Heart left ventricle (tissue), 16 donors: ENCODE measurements around the gene BATF3. TPM values are rescaled to one million over a fixed set of nuclear protein-coding genes. Genes with fewer than 3 reads are reported as not detected.
A peak's percentile ranks its signal among the peaks of the same experiment; 100 is the strongest.

ENCODE experiments used
- ATAC-seq, 4 donors: fragments of 200-7000 bp; cut with Tn5 transposase; one replicate each; pipeline ENCODE4 v1.9.1; 2020 to 2022; ENCODE audit warnings: moderate library complexity in 4 of 4, mild to moderate bottlenecking in 3 of 4, moderate number of reproducible peaks in 1 of 4
- DNase-seq, 5 donors: peaks; one replicate each; pipeline ENCODE4 v3.0.0-alpha.2; 2020
- H3K27ac ChIP-seq, 12 donors: fragments of 200-600 bp; sonication (generic) in 4 of 12; one replicate each; pipeline versions ENCODE4 v1.5.0 to v1.8.0; 2016 to 2022; ENCODE audit warnings: mild to moderate bottlenecking in 2 of 12
- H3K27me3 ChIP-seq, 9 donors: fragments of 200-600 bp; sonication (generic) in 2 of 9; one replicate each; pipeline versions ENCODE4 v1.5.1 to v1.8.0; 2016 to 2022; ENCODE audit warnings: mild to moderate bottlenecking in 3 of 9
- H3K36me3 ChIP-seq, 9 donors: fragments of 200-600 bp; sonication (generic) in 2 of 9; one replicate each; pipeline versions ENCODE4 v1.5.0 to v1.8.0; 2018 to 2022; ENCODE audit warnings: mild to moderate bottlenecking in 2 of 9
- H3K4me1 ChIP-seq, 12 donors: fragments of 200-600 bp; sonication (generic) in 4 of 12; one replicate each; pipeline versions ENCODE4 v1.5.0 to v1.8.0; 2016 to 2022; ENCODE audit warnings: mild to moderate bottlenecking in 3 of 12
- H3K4me3 ChIP-seq, 12 donors: fragments of 200-600 bp; sonication (generic) in 4 of 12; one replicate each; pipeline versions ENCODE4 v1.5.0 to v1.8.0; 2017 to 2022; ENCODE audit warnings: mild to moderate bottlenecking in 9 of 12, moderate library complexity in 4 of 12
- H3K9me3 ChIP-seq, 12 donors: fragments of 200-600 bp; sonication (generic) in 4 of 12; one replicate each; pipeline versions ENCODE4 v1.5.0 to v1.8.0; 2016 to 2022; ENCODE audit warnings: mild to moderate bottlenecking in 1 of 12
- CTCF ChIP-seq, 12 donors: fragments of 200-600 bp; sonication (generic) in 4 of 12; IDR thresholded peaks; one replicate each; pipeline versions ENCODE4 v1.5.0 to v1.8.0; 2018 to 2022; ENCODE audit warnings: antibody characterized with exemption in 12 of 12, mild to moderate bottlenecking in 5 of 12
- POLR2A ChIP-seq, 2 donors: fragments of 450-650 bp; IDR thresholded peaks; one replicate each; pipeline ENCODE4 v1.6.1; 2017; ENCODE audit warnings: antibody characterized with exemption in 2 of 2, mild to moderate bottlenecking in 2 of 2, moderate library complexity in 2 of 2
- WGBS, 4 donors: extraction: QIAGEN DNeasy Blood & Tissue Kit in 2 of 4; methylation state at CpG; one replicate each; pipeline versions ENCODE4 v1.1.5 to v1.1.7; 2013 to 2018; 5-methylcytosine and 5-hydroxymethylcytosine counted together
- intact Hi-C, 10 donors: fragments of 100-400 bp; cut with DNase I; formaldehyde crosslinking; loops; one replicate each; pipeline versions ENCODE4 v1.11.1 to v1.14.2; 2022
- polyA plus RNA-seq, 2 donors: library from polyadenylated mRNA; stranded (reverse); fragments of 200-250 nt; gene quantifications; one replicate each; pipeline ENCODE4 v1.2.3, GENCODE V29; 2013
- total RNA-seq, 9 donors: library from RNA; depleted of rRNA in 2 of 9; stranded (reverse); fragments of >200 nt in 2 of 9; fragmentation: NEBNext Ultra II Directional in 3 of 9; extraction: Animal tissue kit (Norgen Biotek cat#: 25700) in 3 of 9; gene quantifications; one replicate each; pipeline versions ENCODE4 v1.1.0 to v1.2.4, GENCODE V29; 2016 to 2023
- donor health status: ischemic (EF 13 %, LVEDD 7.1; RV severe dilation, severe dysfunction).
- donor health status: healthy with polysubstance abuse.
- donor health status: DM: no; HTN: yes; CAD: no.
- donor health status: DM: no; HTN: no; CAD: no.
- donor health status: ischemic (EF 25% LVEDD 6.9; RV normal size, moderate dysfunction).
- donor health status: ischemic (EF 25% LVEDD 5.7; RV mildly dilated, moderate dysfunction).
- donor health status: healthy.
- donor health status: DM: yes; HTN: yes; CAD: no.
- donor health status: ischemic (EF 35%, LVEDD 5.7; RV mildly dilated, moderate dysfunction).
- donor health status: nonischemic (EF 11% LVEDD 7.7; RV severe dilation, severe dysfunction).
- donor health status: DM: yes; HTN: yes; CAD: no.
- donor health status: PGD.
- donor health status: ischemic (EF 29% LVEDD 5.4; RV normal size, mild dysfunction).
- donor health status: nonischemic (EF 23%, LVEDD 6.1; RV moderate dilation, normal function).

The BATF3 gene
- total and polyA plus RNA-seq, 11 donors = 0.50 to 8.9 (median 1.2) TPM; not detected in 1

DNA sequence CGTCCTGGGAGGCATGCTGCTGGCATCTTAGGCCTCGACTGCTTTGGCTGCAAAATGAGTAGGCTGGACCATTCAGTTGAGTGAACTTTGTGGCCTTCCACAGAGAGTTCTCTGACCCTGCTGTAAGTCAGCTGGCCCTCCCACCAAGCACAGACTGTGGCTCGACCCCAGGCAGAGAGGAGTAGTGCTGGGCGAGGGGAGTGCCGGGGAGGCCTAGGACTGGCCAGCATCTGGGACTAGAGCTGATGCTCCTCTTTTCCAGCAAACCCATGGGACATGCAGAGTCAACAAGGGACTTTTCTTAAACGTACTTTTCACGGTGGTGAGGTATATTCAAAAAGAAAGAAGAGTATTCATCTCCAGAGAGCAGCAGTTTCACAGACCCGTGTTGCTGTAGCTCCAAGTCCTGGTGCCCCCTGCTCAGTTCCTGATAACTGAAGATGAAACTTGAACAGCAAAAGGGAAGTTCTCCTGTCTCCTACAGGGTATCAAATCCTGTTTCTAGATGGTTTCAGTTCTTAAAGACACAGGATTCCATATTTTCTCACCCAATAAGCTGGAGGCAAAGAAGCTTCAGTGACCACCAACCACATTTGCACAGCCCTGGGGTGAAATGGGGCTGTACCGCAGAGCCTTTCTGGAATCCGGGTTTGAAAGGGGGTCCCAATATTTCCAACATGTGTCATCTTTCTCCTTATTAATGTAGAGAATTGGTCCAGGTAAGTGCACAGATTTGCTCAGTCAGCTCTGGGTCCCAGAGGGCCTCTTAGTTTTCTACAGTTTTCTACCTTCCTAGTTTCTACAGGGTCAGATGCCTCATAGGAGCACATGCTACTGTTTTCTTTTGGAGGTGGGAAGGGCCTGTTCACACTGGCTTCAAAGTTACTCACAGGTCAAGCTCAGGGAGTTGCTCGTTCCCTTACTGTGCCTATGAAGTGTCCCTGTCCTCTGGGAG, 20.9 kb downstream of the BATF3 start:
- intact Hi-C loops = no loop called here
- ATAC-seq (peak in 1 of 4 donors; percentile 22), DNase-seq (no peak)
- TF ChIP-seq CTCF (IDR thresholded peaks at IDR 0.05) (no peak), POLR2A (IDR thresholded peaks at IDR 0.05) (no peak)
- Histone ChIP-seq H3K27ac (no peak overlapping the region), H3K36me3 (no peaks in the 10 kb centered on the region), H3K9me3 (no peaks in the 10 kb centered on the region), H3K4me1 (peaks cover 0 to 31% (median 0%) of the 10 kb centered on the region in 12 donors), H3K27me3 (peaks cover 0 to 3% (median 0%) of the 10 kb centered on the region in 9 donors), H3K4me3 (no peak overlapping the region)
- 73 to 80% (median 76%) methylated on average over 11 of the region's 11 CpGs for WGBS, 4 donors

DNA sequence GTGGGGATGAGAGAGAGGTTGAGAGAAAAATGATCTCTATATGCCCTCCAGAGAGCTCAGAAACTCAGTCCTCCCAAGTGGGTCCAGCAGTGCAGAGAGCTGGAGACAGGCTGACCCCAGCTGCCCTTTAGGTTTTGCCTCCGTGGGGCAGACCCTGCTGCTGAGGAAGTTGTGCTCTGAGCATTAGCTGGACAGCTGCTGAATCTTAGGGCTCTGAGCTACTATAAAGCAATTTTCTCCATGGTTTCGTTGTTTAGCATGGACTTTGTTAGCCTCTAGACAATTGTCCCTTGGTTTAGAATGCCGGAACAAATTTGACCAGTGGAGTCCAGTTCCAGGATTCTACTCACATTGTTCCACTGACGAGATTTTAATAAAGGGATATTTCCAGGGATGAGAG, 22.1 kb downstream of the BATF3 start:
- Histone ChIP-seq H3K9me3 (no peaks in the 10 kb centered on the region), H3K4me1 (peaks cover 0 to 20% (median 0%) of the 10 kb centered on the region in 12 donors), H3K36me3 (no peaks in the 10 kb centered on the region), H3K27me3 (peaks cover 0 to 3% (median 0%) of the 10 kb centered on the region in 9 donors), H3K27ac (no peak overlapping the region), H3K4me3 (no peak overlapping the region)
- 80 to 88% (median 84%) methylated on average over 4 of the region's 4 CpGs for WGBS, 4 donors
- no peak for DNase-seq
- TF ChIP-seq CTCF (IDR thresholded peaks at IDR 0.05) = no peak
- intact Hi-C loops = no loop called here
- ATAC-seq = no peak

DNA sequence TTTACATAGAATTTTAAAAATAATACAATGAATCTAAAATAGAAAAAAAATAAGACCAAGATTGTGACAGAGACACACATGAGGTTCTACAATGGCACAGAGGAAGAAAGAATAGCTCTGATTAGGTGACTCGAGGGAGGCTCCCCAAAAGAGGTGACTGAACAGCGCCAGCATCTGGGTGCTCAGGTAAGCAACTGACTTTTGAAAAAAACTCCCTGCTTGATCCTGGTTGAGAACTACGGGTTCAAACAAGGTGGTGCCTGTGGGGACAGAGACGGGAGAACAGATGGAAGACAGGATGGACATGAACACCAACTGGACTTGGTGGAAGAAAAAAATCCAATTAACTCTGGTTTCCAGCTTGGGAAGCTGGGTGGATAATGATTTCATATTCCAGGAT, 22.5 kb downstream of the BATF3 start:
- Histone ChIP-seq H3K27ac (no peak overlapping the region), H3K9me3 (no peaks in the 10 kb centered on the region), H3K36me3 (no peaks in the 10 kb centered on the region), H3K27me3 (peaks cover 0 to 3% (median 0%) of the 10 kb centered on the region in 9 donors), H3K4me1 (peaks cover 0 to 15% (median 0%) of the 10 kb centered on the region in 12 donors), H3K4me3 (no peak overlapping the region)
- WGBS, 4 donors = 82 to 86% (median 85%) methylated on average over 4 of the region's 4 CpGs
- intact Hi-C loops = no loop called here
- ATAC-seq (no peak), DNase-seq (no peak)
- no peak for TF ChIP-seq POLR2A (IDR thresholded peaks at IDR 0.05)
- no peak for TF ChIP-seq CTCF (IDR thresholded peaks at IDR 0.05)

GRCh38 chr1:212675675-212676074, 24.0 kb downstream of the BATF3 start:
- H3K27me3 ChIP-seq = peaks cover 0 to 5% (median 0%) of the 10 kb centered on the region in 9 donors
- TF ChIP-seq CTCF (IDR thresholded peaks at IDR 0.05) (no peak), POLR2A (IDR thresholded peaks at IDR 0.05) (no peak)
- DNase-seq (no peak), ATAC-seq (no peak)
- H3K9me3 ChIP-seq = no peaks in the 10 kb centered on the region
- no peak overlapping the region for H3K4me3 ChIP-seq
- no peaks in the 10 kb centered on the region for H3K36me3 ChIP-seq
- H3K27ac ChIP-seq = no peak overlapping the region
- H3K4me1 ChIP-seq = peaks cover 0 to 26% (median 0%) of the 10 kb centered on the region in 12 donors
- 83 to 95% (median 87%) methylated on average over 3 of the region's 3 CpGs for whole genome bisulfite sequencing, 4 donors
- intact Hi-C loops = no loop called here
